HS-27A (cell line): ENCODE data around the gene FUT8.

Experiments used
- DNase-seq: peaks from one replicate; pipeline ENCODE4 v3.0.0-alpha.2; 2012; ENCODE audit warnings: low read depth, missing footprints

FUT8 gene

GRCh38 chr14:65558363-65558762 is 145.8 kb downstream of the FUT8 start:
- DNase-seq = no peak

- DNase-seq = no peak
Observed at GRCh38 chr14:65560340-65561027, 148.0 kb downstream of the FUT8 start.

- no peak for DNase-seq
Observed at GRCh38 chr14:65564370-65564769, 151.8 kb downstream of the FUT8 start.

GRCh38 chr14:65565948-65566347 is 153.4 kb downstream of the FUT8 start:
- no peak for DNase-seq

GRCh38 chr14:65566820-65567522 is 154.4 kb downstream of the FUT8 start:
- DNase-seq = no peak

GRCh38 chr14:65574611-65575010 is 162.1 kb downstream of the FUT8 start:
- no peak for DNase-seq

GRCh38 chr14:65575389-65575788 is 162.9 kb downstream of the FUT8 start:
- no peak for DNase-seq

GRCh38 chr14:65580973-65581372 is 168.4 kb downstream of the FUT8 start:
- DNase-seq = no peak

- no peak for DNase-seq
Observed at GRCh38 chr14:65581378-65581777, 168.8 kb downstream of the FUT8 start.

- DNase-seq = no peak
Observed at GRCh38 chr14:65581799-65582198, 169.3 kb downstream of the FUT8 start.

- no peak for DNase-seq
Observed at GRCh38 chr14:65585216-65585615, 172.7 kb downstream of the FUT8 start.

- no peak for DNase-seq
Observed at GRCh38 chr14:65588426-65589140, 176.1 kb downstream of the FUT8 start.

GRCh38 chr14:65594153-65594881 is 181.8 kb downstream of the FUT8 start:
- no peak for DNase-seq

GRCh38 chr14:65594882-65595237 is 182.3 kb downstream of the FUT8 start:
- no peak for DNase-seq

- no peak for DNase-seq
Observed at GRCh38 chr14:65599375-65599774, 186.8 kb downstream of the FUT8 start.

GRCh38 chr14:65600742-65601141 is 188.2 kb downstream of the FUT8 start:
- DNase-seq = no peak

- DNase-seq = no peak
Observed at GRCh38 chr14:65604535-65604934, 192.0 kb downstream of the FUT8 start.

GRCh38 chr14:65604936-65605335 is 192.4 kb downstream of the FUT8 start:
- DNase-seq = no peak

GRCh38 chr14:65606460-65606859 is 193.9 kb downstream of the FUT8 start:
- no peak for DNase-seq

- no peak for DNase-seq
Observed at GRCh38 chr14:65613131-65613650, 200.7 kb downstream of the FUT8 start.

- no peak for DNase-seq
Observed at GRCh38 chr14:65618996-65619395, 206.5 kb downstream of the FUT8 start.

GRCh38 chr14:65620195-65620594 is 207.7 kb downstream of the FUT8 start:
- no peak for DNase-seq
